GM12878 (cell line): ENCODE data around the gene SPAG16. TPM values are rescaled to one million over a fixed set of nuclear protein-coding genes. Genes with fewer than 3 reads are reported as not detected.

Experiments used
- ATAC-seq: fragments of 200-7000 bp; cut with Tn5 transposase; 3 replicates; pipeline ENCODE4 v1.9.1; 2020; ENCODE audit warnings: mild to moderate bottlenecking, moderate library complexity
- BruUV-seq: library from RNA; stranded (reverse); fragments of 400-500 nt; replicated peaks from 2 replicates; lab custom pipeline; 2021; lab: Mats Ljungman, UMichigan
- CTCF ChIA-PET: fragments of 300-600 bp; sonication (Branson Sonifier 250); formaldehyde crosslinking; extraction: SDS; loops from one replicate; lab custom pipeline; 2021; ENCODE audit warnings: inconsistent platforms; lab: Yijun Ruan, JAX
- POLR2A ChIA-PET: fragments of 350-600 bp; formaldehyde crosslinking; extraction: SDS; loops from one replicate; lab custom pipeline; 2021; ENCODE audit warnings: inconsistent platforms; lab: Charles Lee
- RAD21 ChIA-PET: fragments of 300-600 bp; sonication (Branson Sonifier 250); formaldehyde crosslinking; loops from one replicate; lab custom pipeline; 2023; ENCODE audit warnings: antibody characterized with exemption; ENCODE audit not compliant: unreplicated experiment; lab: Charles Lee
- SMC1A ChIA-PET: fragments of 300-600 bp; sonication (Branson Sonifier 250); formaldehyde crosslinking; loops from one replicate; lab custom pipeline; 2023; ENCODE audit not compliant: unreplicated experiment, uncharacterized antibody; lab: Charles Lee
- DNase-seq: peaks from one replicate; pipeline ENCODE4 v3.0.0-alpha.2; 2011; ENCODE audit warnings: low read depth, low spot score
- FAIRE-seq: peaks from 3 replicates; lab custom pipeline; 2011; peaks lifted over from hg19 to GRCh38; lab: Jason Lieb, UNC
- H2AFZ ChIP-seq: 2 replicates; pipeline ENCODE4 v1.6.0; 2011; ENCODE audit warnings: low read depth, low read length, control low read depth; ENCODE audit not compliant: control insufficient read depth
- H3K27ac ChIP-seq: 2 replicates; pipeline ENCODE4 v1.5.1; 2011; ENCODE audit warnings: control low read depth; ENCODE audit not compliant: control insufficient read depth, insufficient read depth
- H3K27me3 ChIP-seq, 2 experiments: replicated peaks in 1 of 2; 2 replicates each; pipeline versions ENCODE4 v1.6.0 to v1.6.1; 2011; ENCODE audit warnings: low read length in 1 of 2; ENCODE audit not compliant: control insufficient read depth in 2 of 2, insufficient read depth in 2 of 2
- H3K36me3 ChIP-seq, 2 experiments: 2 replicates each; pipeline ENCODE4 v1.5.1; 2011; ENCODE audit warnings: low read length in 1 of 2; ENCODE audit not compliant: control insufficient read depth in 2 of 2, insufficient read depth in 2 of 2
- H3K4me1 ChIP-seq: 2 replicates; pipeline ENCODE4 v1.6.1; 2011; ENCODE audit warnings: mild to moderate bottlenecking, low read length, moderate library complexity, mixed read lengths; ENCODE audit not compliant: control insufficient read depth, insufficient read depth
- H3K4me2 ChIP-seq: 2 replicates; pipeline ENCODE4 v1.6.0; 2011; ENCODE audit warnings: control low read depth; ENCODE audit not compliant: control insufficient read depth, insufficient read depth
- H3K4me3 ChIP-seq: fragments of 200-600 bp; sonication (generic); 2 replicates; pipeline ENCODE4 v1.5.1; 2016
- H3K79me2 ChIP-seq: 2 replicates; pipeline ENCODE4 v1.6.0; 2011; ENCODE audit warnings: low read length; ENCODE audit not compliant: control insufficient read depth, insufficient read depth
- H3K9ac ChIP-seq: 2 replicates; pipeline ENCODE4 v1.8.0; 2011; ENCODE audit warnings: low read length, control low read depth, mixed read lengths; ENCODE audit not compliant: control insufficient read depth, insufficient read depth
- H3K9me3 ChIP-seq: replicated peaks from 3 replicates; pipeline ENCODE4 v1.5.1; 2011; ENCODE audit warnings: mild to moderate bottlenecking, low read length; ENCODE audit not compliant: control insufficient read depth, insufficient read depth
- H4K20me1 ChIP-seq: 2 replicates; pipeline ENCODE4 v1.6.0; 2011; ENCODE audit not compliant: control insufficient read depth, insufficient read depth
- CTCF ChIP-seq, 3 experiments: IDR thresholded peaks in 2 of 3; conservative IDR thresholded peaks in 1 of 3; 2 replicates each; pipeline ENCODE4 v1.5.1; 2011; ENCODE audit warnings: low read depth in 3 of 3, low read length in 3 of 3, mild to moderate bottlenecking in 3 of 3, control low read depth in 2 of 3, moderate library complexity in 2 of 3, inconsistent platforms in 1 of 3, mixed read lengths in 1 of 3; ENCODE audit not compliant: control insufficient read depth in 2 of 3, insufficient read depth in 1 of 3; ENCODE audit errors: extremely low read depth in 1 of 3
- CUX1 ChIP-seq: IDR thresholded peaks from 2 replicates; pipeline ENCODE4 v1.6.1; 2012; ENCODE audit warnings: improper control_type of control experiment, low read depth, low read length; ENCODE audit not compliant: insufficient replicate concordance
- E4F1 ChIP-seq: fragments of 450-650 bp; IDR thresholded peaks from 2 replicates; pipeline ENCODE4 v1.6.1; 2018; ENCODE audit warnings: borderline replicate concordance, mild to moderate bottlenecking; ENCODE audit not compliant: partially characterized antibody
- KDM1A ChIP-seq: fragments of 200-600 bp; sonication (generic); IDR thresholded peaks from 2 replicates; pipeline ENCODE4 v1.6.1; 2016; ENCODE audit warnings: borderline replicate concordance
- LARP7 ChIP-seq: fragments of 450-650 bp; IDR thresholded peaks from 2 replicates; pipeline ENCODE4 v1.6.1; 2017; ENCODE audit warnings: mild to moderate bottlenecking
- NFXL1 ChIP-seq: fragments of 450-650 bp; IDR thresholded peaks from 2 replicates; pipeline ENCODE4 v1.6.1; 2017; ENCODE audit warnings: antibody characterized with exemption, mild to moderate bottlenecking, borderline replicate concordance
- POU2F2 ChIP-seq: IDR thresholded peaks from 3 replicates; pipeline ENCODE4 v1.6.1; 2011; ENCODE audit warnings: low read depth, mild to moderate bottlenecking, low read length, borderline replicate concordance
- SMARCA5 ChIP-seq: fragments of 450-650 bp; IDR thresholded peaks from 2 replicates; pipeline ENCODE4 v1.6.1; 2017; ENCODE audit warnings: mild to moderate bottlenecking
- WRNIP1 ChIP-seq: IDR thresholded peaks from 2 replicates; pipeline ENCODE4 v1.6.1; 2011; ENCODE audit warnings: low read depth, low read length, improper control_type of control experiment, borderline replicate concordance
- ZSCAN29 ChIP-seq: fragments of 450-650 bp; IDR thresholded peaks from 2 replicates; pipeline ENCODE4 v1.6.1; 2017; ENCODE audit warnings: mild to moderate bottlenecking, moderate library complexity
- in situ Hi-C: fragments of 300-500 bp; cut with MboI; formaldehyde crosslinking; loops from 9 replicates; pipeline ENCODE4 v1.14.3; 2018; ENCODE audit warnings: mixed read lengths
- intact Hi-C: fragments of 100-400 bp; cut with micrococcal nuclease; formaldehyde crosslinking; loops from one replicate; pipeline ENCODE4 v1.14.2; 2022; ENCODE audit not compliant: unreplicated experiment
- polyA plus RNA-seq, 11 experiments: library from polyadenylated mRNA; depleted of rRNA in 4 of 11; unstranded in 6 of 11; stranded (reverse) in 5 of 11; fragments of >200 nt; fragmentation: Nextera tagmentation in 4 of 11; fragmentation: Illumina TruSeq in 1 of 11; extraction: Ambion mirVana in 4 of 11; extraction: Trizol in 1 of 11; gene quantifications; 1 replicate in 1 of 11; 2 replicates in 10 of 11; pipeline versions ENCODE4 v1.2.1 to v1.2.3, GENCODE V29; 2011 to 2016; ENCODE audit warnings: inconsistent platforms in 2 of 11, missing spikeins in 2 of 11, low read depth in 1 of 11
- total RNA-seq, 4 experiments: library from RNA; depleted of rRNA in 3 of 4; stranded (reverse); fragments of >200 nt in 3 of 4; fragmentation: Illumina TruSeq in 1 of 4; extraction: Trizol in 1 of 4; gene quantifications; 2 replicates each; pipeline versions ENCODE4 v1.2.1 to v1.2.3, GENCODE V29; 2013 to 2021

Gene SPAG16
- total and polyA plus RNA-seq, 10 of the 15 experiments (the other 5 are each of a cell fraction or from before 2014, with no cell fraction given): 6.0 to 25.0 (median 15.2) TPM

GRCh38 chr2:213691351-213691750 lies 407.1 kb downstream of the SPAG16 start (continued):
- TF ChIP-seq CTCF (IDR thresholded peaks at IDR 0.05 in 2 of 3, conservative IDR thresholded peaks at IDR 0.05 in 1 of 3; ENCODE audit: control insufficient read depth in 2 of 3, extremely low read depth in 1 of 3, insufficient read depth in 1 of 3, low read depth in 3 of 3, low read length in 3 of 3) (no peak), LARP7 (no peak)

GRCh38 chr2:213696442-213696841 lies 412.2 kb downstream of the SPAG16 start:
- intact Hi-C loops: no loop called here
- no peak overlapping the region for H3K4me2 ChIP-seq
- no peaks in the 10 kb centered on the region for H3K4me1 ChIP-seq
- H3K9me3 ChIP-seq: no peaks in the 10 kb centered on the region; the same call in 1 of the 3 replicates
- H2AFZ ChIP-seq: no peak overlapping the region; the same call in 1 of the 2 replicates
- SMC1A ChIA-PET: interaction anchor here (0.9 to 1.3 kb wide), 3 partner anchors 9 to 70 kb away, joined by 3 to 4 read pairs (median 3); no protein-coding TSS in a partner anchor
- POLR2A ChIA-PET: no interaction called here
- no peaks in the 10 kb centered on the region for H3K36me3 ChIP-seq
- DNase-seq (no peak), ATAC-seq (no peak; the same call in 2 of the 3 replicates), FAIRE-seq (peak; percentile 61)
- H3K27ac ChIP-seq: no peak overlapping the region
- RAD21 ChIA-PET: interaction anchor here (0.6 to 1.1 kb wide), 2 partner anchors 39 to 70 kb away, joined by 3 to 4 read pairs; no protein-coding TSS in a partner anchor
- no peaks in the 10 kb centered on the region for H3K27me3 ChIP-seq
- no peak overlapping the region for H3K9ac ChIP-seq
- no TSS peak for BruUV-seq
- in situ Hi-C loops: no loop called here
- H3K4me3 ChIP-seq: no peak overlapping the region
- CTCF ChIA-PET: interaction anchor here (0.6 to 2.2 kb wide), 3 partner anchors 9 to 299 kb away, joined by 3 to 7 read pairs (median 5); no protein-coding TSS in a partner anchor
- H4K20me1 ChIP-seq: no peaks in the 10 kb centered on the region
- no peaks in the 10 kb centered on the region for H3K79me2 ChIP-seq
- TF ChIP-seq E4F1 (no peak), SMARCA5 (no peak), WRNIP1 (no peak), NFXL1 (no peak), KDM1A (no peak), ZSCAN29 (no peak), CUX1 (no peak), POU2F2 (no peak)
